Stimulated activated CD4-positive, alpha-beta T cell treated with anti-CD3 and anti-CD28 coated beads, TNF-alpha, amount 100 ng/mL, for 24 hours (primary cell): ENCODE data around the gene NTNG2.
A peak's percentile ranks its signal among the peaks of the same experiment; 100 is the strongest.

Experiments
- DNase-seq, 3 experiments: peaks; one replicate each; pipeline ENCODE4 v3.0.0-alpha.2; 2020; ENCODE audit warnings: low read depth in 3 of 3

Gene NTNG2

DNA sequence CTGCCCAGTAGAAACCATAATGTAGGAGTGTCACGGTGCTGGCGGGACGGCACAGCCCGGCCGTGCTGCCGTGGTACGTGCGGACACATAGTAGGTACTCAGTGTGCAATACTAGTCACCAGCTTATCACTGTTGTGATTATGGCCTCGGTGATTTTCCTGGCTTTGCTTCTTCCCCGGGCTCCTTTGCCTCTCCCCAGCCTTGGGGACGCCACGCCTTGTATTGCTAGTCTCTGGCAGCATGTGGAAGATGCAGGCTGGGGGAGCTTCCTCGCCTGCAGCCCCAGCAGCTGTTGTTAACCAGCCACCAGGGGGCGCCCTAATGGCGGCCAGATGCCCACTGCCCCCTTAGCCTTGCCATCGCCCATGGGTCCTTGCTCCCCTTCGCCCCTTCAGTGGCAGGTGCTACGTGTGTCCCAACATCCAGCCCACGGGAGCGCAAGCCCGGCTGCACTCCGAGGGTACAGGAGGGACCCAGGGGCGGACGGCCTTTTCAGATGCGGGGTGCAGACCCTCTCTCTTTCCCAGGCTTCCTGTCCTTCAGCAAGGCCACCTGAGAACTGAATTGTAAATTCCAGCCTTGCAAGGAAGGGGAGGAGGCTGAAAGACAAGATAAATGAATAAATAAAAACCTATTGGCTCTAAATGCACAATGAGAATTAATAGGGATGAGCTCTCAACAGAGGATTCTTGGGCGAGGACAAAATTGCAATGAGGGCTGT is 8.0 kb downstream of the NTNG2 start:
- peak; percentile 22 to 51 (median 37) for DNase-seq

DNA sequence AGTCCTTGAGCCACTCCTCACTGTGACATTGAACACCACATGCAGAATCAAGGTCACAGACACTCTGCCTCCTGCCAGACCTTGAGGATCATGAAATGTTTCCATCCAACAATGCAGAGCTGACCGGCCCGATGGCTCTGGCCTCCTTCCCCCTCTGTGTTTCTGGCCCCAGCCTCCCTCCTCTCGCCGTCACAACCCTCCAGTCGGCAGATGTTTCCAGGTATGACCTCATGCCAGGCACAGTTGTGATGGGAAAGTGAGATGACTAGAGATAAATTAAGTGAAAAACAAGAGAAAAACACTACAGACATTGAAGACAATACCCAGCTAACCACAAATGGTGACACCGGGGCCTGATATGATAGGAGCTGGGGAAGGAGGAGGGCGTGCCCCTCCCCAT is 9.8 kb downstream of the NTNG2 start:
- no peak for DNase-seq

DNA sequence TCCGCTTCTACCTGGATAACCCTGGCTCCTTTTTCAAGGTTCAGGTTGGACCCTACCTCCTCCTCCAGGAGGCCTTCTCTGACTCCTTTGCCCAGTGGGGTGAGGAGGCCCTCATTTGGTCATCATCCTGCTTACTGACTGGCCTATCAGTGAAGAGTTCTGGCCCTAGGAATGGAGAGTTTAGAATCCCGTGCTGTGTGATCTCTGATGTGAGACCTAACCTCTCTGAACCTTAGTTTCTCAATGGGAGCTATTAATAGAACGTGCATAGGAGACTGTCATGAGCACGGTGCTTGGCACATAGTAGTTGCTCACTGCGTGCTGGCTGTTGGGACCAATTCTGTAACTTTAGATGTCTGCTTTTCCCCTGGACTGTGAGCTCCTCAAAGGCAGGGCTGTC is 10.3 kb downstream of the NTNG2 start:
- no peak for DNase-seq

DNA sequence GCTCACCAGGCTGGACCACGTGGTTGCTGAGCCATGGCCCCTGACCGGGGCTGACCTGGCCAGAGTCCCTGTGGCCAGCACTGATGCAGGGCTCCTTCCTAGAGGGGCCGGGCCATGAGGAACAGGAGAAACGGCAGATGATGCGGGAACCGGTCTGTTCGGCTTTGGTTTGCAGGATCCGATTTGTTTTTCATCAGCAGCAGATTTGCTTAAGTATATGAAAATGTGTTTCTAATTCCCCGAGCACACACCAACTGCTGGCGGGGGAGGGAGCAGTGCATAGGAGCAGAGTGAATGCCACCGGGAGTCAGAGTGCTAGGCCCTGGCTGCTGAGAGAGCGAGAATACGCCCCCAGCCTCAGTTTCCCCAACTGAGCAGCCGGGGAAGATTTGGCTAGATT is 13.6 kb downstream of the NTNG2 start:
- DNase-seq = no peak

DNA sequence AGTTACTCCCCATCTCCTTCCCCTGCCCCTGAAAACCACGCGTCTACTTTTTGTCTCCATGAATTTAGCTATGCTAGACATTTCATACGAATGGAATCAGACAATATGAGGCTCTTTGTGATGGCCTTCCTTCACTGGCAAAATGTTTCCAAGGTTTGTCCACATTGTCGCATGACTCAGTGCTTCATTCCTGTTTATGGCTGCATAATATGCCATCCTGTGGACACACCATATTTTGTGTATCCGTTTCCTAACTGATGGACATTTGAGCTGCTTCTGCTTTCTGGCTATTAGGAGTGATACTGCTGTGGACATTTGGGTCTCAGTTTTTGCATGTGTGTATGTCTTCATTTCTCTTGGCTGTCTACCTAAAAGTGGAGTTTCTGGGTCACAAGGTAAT is 14.5 kb downstream of the NTNG2 start:
- DNase-seq = no peak

DNA sequence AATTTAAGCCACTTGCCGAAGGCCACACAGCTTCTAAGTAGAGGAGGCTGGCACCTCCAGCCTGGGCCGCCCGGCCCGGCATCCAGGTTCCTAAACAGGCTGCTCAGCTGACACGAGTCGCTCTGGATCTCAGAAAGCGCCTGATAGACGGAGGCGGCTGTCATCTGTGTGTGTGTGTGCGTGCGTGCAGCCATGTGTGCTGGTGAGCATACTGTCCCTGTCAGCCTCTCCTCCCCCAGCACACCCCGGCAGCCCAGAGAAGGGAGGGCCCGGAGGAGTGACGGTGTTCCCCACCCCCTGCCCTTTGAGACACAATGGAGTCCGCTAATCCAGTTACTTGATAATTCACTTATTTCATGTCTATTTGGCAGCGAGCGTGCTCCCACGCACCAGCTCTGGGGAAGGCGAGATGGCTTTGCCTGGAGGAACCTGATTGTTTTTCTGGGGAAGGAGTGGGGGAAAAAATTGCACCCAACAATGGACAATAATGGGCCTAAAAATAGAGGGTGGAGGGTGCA is 20.0 kb downstream of the NTNG2 start:
- no peak for DNase-seq

DNA sequence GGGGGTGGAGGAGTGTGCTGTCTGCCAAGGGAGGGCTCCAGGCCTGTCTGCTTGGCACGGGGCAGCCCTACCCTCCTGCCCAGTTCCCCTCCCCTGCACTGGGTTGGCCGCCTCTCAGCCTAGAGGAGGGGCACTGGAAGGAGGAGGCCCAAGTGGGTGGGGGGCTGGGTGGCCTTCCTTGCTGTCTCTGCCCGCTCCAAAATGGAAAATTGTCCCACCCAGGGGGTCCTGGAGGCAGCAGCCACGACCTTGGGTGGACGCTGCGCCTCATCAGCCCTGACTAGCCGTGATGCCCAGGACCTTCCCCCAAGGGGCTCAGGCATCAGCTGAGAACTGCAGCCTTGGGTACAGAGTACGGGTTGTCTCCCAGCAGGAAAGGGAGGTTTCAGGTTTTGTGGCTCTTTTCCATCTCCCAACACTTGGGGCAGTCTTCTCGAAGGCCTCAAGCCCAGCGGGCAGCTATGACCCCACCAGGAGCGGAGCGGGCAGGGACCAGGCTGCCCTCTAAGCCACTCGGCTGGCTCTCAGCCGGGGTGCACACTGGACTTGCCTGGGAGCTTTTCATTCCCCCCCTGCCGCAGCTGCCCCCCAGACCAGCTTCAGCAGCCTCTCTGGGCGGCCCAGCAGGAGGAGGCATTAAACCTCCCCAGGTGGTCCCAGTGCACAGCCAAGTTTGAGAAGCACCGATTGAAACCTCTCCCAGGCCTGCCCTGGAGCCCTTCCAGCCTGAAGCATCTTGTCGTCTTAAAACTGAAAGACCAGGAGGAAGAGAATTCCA is 20.6 kb downstream of the NTNG2 start:
- no peak for DNase-seq

DNA sequence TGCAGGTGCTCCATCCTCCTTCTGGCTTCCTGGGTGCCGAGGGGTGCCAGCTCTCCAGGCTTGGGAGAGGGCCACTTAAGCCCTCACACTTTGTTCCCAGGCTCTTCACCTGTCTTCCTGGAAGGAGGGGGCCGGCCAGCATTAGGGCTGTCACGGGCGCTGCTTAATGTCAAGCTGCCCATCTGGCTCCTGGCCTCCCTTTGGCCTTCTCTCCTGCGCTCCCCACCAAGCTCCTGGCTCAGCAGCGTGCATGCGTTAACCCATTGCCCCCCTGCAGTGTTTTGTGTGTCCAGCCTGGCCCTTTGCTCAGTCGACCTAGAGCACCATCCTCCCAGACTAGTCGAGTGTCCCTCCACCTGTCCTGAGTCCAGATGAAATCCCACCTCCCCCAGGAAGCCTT is 21.3 kb downstream of the NTNG2 start:
- no peak for DNase-seq

DNA sequence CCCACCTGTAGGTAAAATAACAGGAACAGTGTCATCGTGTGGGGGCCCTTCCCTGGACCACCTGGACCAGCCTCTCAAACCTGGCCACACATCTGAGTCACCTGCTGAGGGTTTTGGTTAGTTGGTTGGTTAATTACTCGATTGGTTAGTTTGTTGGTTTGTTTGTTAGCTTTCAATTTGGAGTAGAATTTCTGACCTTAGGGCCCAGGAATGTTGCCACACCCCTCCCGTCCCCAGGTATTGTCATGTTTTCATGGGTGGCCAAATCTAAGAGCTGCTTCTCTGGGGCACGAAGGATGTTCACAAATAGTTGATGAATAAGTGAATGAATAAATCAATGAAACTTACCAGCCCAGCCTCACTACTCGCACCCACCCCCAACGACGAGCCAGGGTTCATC is 21.9 kb downstream of the NTNG2 start:
- DNase-seq = no peak

DNA sequence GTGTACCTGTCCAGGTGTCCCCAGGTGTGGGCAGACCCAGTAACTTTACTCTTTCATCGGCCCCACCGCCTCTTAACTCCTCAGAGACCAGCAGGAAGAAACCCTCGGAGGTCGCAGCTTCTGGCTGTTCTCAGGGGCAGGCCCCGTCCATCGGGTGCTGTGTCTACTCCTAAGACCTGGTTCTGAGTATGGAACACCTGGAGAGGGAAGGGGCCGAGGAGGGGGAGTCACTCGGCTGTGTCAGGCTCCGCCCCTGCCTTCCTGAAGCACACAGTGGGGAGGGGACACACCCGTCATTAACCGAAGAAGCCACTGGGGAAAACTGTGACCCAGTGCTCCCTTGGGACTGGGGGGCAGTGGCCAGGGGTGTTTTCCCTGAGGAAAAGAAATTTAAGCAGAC is 22.3 kb downstream of the NTNG2 start:
- no peak for DNase-seq

DNA sequence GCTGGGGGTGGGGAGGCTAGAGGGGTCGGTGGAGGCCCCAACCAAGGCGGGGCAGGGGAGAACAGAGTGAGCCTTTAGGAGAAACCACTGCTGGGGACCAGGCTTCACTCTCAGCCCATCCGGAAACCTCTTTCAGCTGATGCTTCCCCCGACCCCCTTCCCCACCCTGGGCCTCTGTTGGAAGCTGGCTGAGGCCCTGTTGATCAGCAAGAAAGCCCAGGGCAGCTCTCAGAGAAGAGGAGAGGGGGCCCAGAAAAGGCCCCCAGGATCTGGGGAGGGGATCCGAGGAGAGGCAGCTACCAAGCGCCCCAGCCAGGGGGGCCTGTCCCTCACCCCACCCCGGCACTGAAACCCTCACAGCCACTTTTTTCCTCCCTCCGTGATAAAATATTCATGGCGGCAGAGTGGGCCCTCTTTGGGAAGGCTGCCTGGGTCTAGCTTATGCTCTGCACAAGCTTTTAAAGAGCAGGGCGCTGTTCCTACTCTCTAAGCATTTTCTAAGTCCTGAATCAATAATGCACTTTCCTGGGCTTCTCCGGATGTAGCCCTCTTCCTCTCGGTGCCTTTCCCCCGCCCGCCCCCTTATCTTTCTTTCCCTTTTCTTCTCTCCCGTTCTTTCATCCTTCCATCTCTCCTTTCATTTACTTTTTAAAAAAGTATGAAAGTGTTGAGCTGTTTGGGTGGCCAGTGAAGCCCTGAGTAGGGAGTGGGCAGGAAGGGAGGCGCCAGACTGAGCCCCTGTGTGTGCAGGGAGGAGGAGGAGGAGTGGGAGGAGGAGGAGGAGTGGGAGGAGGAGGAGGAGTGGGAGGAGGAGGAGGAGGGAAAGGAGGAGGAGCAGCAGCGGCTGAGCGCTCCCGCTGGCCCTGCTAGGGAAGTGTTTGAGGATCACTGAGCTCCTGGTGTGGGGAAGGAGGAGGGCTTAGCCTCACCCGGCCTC is 23.5 kb downstream of the NTNG2 start:
- DNase-seq = no peak

DNA sequence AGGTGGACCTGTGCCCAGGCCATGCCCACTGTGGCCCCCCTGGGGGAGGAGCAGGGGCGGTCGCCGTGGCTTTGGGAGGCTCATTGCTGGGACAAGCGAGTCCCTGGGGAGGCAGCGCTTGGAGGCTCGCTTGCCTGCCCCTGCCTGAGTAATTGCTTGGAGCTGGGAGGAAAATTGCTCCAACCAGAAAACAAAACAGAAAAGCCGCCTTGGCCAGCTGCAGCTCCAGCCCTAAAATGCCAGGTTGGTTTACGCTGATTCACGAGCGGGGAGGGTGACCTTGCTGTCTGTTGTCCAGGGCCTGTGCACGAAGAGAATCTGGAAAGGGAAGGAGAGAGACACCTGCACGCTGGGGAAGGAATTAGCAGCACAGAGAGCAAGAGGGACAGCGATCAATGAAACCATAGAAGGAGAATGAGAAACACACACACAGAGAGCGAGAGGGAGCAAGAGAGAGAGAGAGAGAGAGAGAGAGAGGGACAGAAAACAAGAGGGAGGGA is 25.3 kb downstream of the NTNG2 start:
- DNase-seq = no peak

DNA sequence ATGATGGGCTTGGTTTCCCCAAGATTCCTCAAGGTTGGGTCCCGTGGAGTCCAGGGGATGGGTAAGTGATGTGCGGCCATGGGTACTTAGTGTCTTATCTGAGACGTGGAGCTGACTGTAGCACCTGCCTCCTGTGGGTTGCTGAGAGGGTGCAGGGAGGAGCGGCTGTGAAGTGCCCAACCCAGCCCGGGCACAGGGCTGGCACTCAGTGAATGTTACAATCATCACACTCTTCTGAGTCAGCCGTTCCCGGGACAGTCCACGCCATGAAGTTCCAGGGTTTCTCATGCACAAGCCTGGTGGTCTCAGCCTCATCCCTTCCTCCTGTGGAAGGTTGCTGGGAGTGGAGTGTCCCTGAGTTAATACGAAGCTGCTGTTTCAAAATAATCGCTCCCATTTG is 29.1 kb downstream of the NTNG2 start:
- DNase-seq = no peak

DNA sequence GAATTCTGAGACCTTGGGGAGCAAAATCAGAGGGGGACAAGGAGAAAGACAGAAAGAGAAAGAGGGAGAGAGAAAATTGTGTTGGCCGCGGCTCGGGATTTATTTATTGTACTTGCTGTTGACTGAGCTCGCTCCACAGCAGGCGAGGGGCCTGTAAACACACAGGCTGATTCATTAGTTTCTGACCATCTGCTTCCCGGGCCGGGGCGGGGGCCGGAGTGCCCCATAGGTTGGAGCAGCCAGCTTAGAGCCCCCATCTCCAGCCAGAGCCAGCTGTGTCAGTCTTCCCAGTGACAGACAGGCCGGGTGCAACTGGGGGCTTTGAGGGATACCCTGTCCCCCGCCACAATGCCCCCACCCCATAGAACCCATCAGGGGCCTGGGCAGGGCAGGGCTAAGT is 30.9 kb downstream of the NTNG2 start:
- DNase-seq = no peak

DNA sequence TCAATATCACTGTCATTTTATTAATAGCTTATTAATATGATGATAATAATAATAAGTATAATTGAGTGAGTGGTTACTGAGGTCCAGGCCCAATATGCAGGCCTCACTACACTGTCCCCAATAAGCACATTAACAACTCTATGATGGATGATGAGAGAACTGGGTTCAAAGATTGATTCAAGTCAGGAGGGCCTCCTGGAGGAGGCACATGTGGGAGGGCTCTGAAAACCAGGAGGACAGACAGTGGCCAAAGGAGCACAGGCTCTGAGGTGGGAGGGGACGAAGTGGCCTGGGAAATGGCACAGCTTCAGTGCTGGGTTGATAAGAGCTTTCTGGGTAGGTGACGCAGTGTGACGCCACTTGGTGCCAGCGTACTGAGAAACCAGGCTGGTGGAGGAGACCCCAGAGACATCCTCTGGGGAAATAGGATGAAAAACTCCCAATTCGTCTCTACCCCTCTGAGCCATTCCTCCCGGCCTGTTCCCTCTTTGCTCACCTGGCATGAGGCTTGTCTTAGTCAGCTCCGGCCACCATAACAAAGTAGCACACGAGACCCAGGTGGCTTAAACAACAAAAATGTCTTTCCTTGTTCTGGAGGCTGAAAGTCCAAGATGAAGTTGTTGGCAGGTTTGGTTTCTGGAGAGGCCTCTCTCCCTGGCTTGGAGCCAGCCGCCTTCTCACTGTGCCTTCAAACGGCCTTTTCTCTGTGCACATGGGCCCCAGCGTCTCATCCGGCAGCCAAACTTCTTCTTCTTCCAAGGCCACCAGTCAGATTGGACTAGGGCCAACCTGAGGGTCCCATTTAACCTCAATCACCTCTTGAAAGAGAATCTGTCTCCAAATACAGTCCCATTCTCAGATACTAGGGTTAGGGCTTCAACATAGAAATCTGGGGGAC is 31.6 kb downstream of the NTNG2 start:
- no peak for DNase-seq

DNA sequence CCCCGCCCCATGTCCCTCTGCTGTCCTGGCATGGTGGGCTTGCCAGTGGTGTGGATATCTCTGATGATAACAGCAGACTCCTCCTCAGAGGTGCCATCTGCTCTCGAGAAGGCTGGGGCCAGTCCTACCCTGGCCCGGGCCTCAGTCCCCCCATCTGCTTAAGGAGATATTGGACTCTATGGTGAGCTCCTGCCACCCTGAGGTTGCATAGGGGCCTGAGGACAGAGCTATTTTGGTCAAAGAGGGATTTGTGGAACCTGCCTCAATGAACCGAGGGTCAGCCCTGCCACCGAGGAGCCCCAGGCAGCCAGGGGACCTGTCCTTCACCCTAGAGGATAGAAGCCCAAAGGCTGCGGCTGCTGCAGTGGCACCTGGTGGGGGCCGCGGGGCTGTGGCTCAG is 32.6 kb downstream of the NTNG2 start:
- no peak for DNase-seq

DNA sequence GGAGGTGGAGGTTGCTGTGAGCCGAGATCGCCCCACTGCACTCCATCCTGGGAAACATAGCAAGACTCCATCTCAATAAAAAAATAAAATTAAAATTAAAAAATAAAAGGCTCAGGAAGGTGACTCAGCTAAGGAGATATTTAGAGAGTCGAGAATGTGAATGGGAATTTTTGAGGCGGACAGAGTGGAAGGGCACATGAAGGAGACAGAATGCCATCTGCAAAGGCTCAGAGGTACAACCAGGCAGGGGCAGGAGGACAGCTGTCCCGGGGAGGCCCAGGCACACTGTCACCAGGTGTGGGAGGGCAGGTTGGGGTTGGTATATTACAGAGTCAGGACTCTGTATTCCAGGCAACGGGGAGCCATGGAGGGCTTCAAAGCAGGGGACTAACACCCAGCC is 35.5 kb downstream of the NTNG2 start:
- no peak for DNase-seq

DNA sequence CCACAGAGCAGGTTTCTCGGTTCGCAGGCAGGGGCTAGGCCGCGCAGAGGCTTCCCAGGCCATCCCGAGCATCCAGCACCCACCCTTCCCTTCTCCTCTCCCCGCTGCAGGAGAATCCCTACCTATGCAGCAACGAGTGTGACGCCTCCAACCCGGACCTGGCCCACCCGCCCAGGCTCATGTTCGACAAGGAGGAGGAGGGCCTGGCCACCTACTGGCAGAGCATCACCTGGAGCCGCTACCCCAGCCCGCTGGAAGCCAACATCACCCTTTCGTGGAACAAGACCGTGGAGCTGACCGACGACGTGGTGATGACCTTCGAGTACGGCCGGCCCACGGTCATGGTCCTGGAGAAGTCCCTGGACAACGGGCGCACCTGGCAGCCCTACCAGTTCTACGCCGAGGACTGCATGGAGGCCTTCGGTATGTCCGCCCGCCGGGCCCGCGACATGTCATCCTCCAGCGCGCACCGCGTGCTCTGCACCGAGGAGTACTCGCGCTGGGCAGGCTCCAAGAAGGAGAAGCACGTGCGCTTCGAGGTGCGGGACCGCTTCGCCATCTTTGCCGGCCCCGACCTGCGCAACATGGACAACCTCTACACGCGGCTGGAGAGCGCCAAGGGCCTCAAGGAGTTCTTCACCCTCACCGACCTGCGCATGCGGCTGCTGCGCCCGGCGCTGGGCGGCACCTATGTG is 36.1 kb downstream of the NTNG2 start:
- no peak for DNase-seq

DNA sequence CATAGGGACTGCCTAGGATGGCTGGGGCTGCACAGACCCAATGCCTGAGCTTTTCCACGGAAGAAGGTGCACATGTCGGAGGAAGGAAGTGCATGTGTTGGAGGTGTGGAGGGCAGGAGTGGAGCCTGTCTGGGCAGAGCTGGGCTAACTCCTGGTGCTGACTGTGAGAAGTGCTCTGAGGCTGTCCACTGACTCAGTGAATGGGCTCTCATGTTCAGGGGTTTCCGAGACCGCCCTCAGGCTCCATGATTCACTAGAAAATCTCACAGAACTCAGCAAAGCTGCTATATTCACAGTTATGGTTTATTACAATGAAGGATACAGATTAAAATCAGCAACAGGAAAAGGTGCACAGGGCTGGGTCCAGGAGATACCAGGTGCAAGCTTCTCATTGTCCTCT is 37.2 kb downstream of the NTNG2 start:
- no peak for DNase-seq

DNA sequence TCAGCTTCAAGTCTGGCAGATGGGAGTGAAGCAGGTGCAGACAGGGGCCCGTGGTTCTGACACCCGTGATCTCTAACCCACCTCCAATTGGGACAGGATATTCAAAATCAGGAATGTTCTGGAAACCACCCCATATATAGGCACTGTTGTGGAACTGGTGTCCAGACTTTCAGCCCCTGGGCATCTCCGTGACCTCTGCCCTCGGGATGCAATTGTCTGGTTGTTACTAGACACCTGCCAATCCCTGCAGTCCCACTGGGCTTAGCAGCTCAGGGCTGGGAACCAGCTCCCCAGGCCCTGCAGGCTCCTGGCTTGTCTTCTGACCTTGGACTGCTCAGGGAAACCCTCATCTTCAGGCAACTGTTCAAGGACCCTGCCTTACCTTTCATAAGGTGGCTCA is 38.8 kb downstream of the NTNG2 start:
- no peak for DNase-seq
